ENCODE results near the gene LASP1NB. TPM values are rescaled to one million over a fixed set of nuclear protein-coding genes. Genes with fewer than 3 reads are reported as not detected.

The LASP1NB gene

GRCh38 chr17:38978180-38978579 is 52.8 kb downstream of the LASP1NB start:
- TF ChIP-seq, protein P1, sequence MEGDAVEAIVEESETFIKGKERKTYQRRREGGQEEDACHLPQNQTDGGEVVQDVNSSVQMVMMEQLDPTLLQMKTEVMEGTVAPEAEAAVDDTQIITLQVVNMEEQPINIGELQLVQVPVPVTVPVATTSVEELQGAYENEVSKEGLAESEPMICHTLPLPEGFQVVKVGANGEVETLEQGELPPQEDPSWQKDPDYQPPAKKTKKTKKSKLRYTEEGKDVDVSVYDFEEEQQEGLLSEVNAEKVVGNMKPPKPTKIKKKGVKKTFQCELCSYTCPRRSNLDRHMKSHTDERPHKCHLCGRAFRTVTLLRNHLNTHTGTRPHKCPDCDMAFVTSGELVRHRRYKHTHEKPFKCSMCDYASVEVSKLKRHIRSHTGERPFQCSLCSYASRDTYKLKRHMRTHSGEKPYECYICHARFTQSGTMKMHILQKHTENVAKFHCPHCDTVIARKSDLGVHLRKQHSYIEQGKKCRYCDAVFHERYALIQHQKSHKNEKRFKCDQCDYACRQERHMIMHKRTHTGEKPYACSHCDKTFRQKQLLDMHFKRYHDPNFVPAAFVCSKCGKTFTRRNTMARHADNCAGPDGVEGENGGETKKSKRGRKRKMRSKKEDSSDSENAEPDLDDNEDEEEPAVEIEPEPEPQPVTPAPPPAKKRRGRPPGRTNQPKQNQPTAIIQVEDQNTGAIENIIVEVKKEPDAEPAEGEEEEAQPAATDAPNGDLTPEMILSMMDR (IDR thresholded peaks at IDR 0.05; ENCODE audit: insufficient read depth, low read depth, low read length) = no peak
- no peak for DNase-seq (ENCODE audit: low read depth)
- H3K4me3 ChIP-seq (ENCODE audit: low read depth, low read length) = no peak overlapping the region

Small RNAs within 50 kb of the gene (small RNA-seq; reads per million reads assigned to genes)
- not detected for gene MIR6779

Other genes starting within 250 kb of the LASP1NB start
- 24.2 and 25.5 TPM in 2 replicates for gene MLLT6, start 220.3 kb upstream of the LASP1NB start, total RNA-seq
- 2.6 and 3.9 TPM in 2 replicates for gene CISD3, start 195.3 kb upstream of the LASP1NB start, total RNA-seq
- 4.2 and 7.8 TPM in 2 replicates for gene PCGF2, start 177.3 kb upstream of the LASP1NB start, total RNA-seq
- gene PSMB3, start 172.9 kb upstream of the LASP1NB start, total RNA-seq = 328 and 392 TPM in 2 replicates
- 45.7 and 68.7 TPM in 2 replicates for gene PIP4K2B, start 126.1 kb upstream of the LASP1NB start, total RNA-seq
- gene CWC25, start 100.3 kb upstream of the LASP1NB start, total RNA-seq = 9.0 and 9.9 TPM in 2 replicates
- gene RPL23, start 71.9 kb upstream of the LASP1NB start, total RNA-seq = 1,013 and 1,112 TPM in 2 replicates
- gene LASP1, start 55.6 kb upstream of the LASP1NB start, total RNA-seq = 355 and 475 TPM in 2 replicates
- gene FBXO47, start 41.8 kb downstream of the LASP1NB start, total RNA-seq = under 0.01 TPM in 1 of 2 replicates, not detected in the other
- gene PLXDC1, start 226.0 kb downstream of the LASP1NB start, total RNA-seq = 0.43 and 0.64 TPM in 2 replicates
- gene ARL5C, start 240.5 kb downstream of the LASP1NB start, total RNA-seq = not detected in 2 replicates